Esophagus muscularis mucosa (tissue), 4 donors: ENCODE data around the gene KRT15. TPM values are rescaled to one million over a fixed set of nuclear protein-coding genes. Genes with fewer than 3 reads are reported as not detected.

Source experiments
- DNase-seq: peaks from one replicate; pipeline ENCODE4 v3.0.0-alpha.2; 2017; ENCODE audit errors: extremely low spot score
- H3K27ac ChIP-seq, 4 donors: fragments of 200-600 bp; sonication (generic); replicated peaks in 1 of 4; 1 replicate in 3 of 4; 2 replicates in 1 of 4; pipeline ENCODE4 v1.5.1; 2016 to 2019; ENCODE audit warnings: mild to moderate bottlenecking in 1 of 4
- H3K27me3 ChIP-seq, 4 donors: fragments of 200-600 bp; sonication (generic); one replicate each; pipeline versions ENCODE4 v1.5.1 to v1.6.0; 2016 to 2019
- H3K36me3 ChIP-seq, 4 donors: fragments of 200-600 bp; sonication (generic); one replicate each; pipeline ENCODE4 v1.5.1; 2016 to 2019
- H3K4me1 ChIP-seq, 4 donors: fragments of 200-600 bp; sonication (generic); one replicate each; pipeline ENCODE4 v1.5.1; 2016 to 2019
- H3K4me3 ChIP-seq, 4 donors: fragments of 200-600 bp; sonication (generic); 1 replicate in 2 of 4; 2 replicates in 2 of 4; pipeline ENCODE4 v1.5.1; 2016 to 2019; ENCODE audit warnings: mild to moderate bottlenecking in 4 of 4, moderate library complexity in 1 of 4
- H3K9me3 ChIP-seq, 4 donors: fragments of 200-600 bp; sonication (generic); 1 replicate in 3 of 4; 2 replicates in 1 of 4; pipeline ENCODE4 v1.5.1; 2016 to 2019
- CTCF ChIP-seq, 3 experiments: fragments of 200-600 bp in 2 of 3; fragments of 450-650 bp in 1 of 3; sonication (generic) in 2 of 3; IDR thresholded peaks; one replicate each; pipeline ENCODE4 v1.5.1; 2017 to 2019; ENCODE audit warnings: antibody characterized with exemption in 3 of 3, mild to moderate bottlenecking in 2 of 3, moderate library complexity in 1 of 3
- EP300 ChIP-seq: sonication (generic); formaldehyde crosslinking; IDR thresholded peaks from one replicate; pipeline ENCODE4 v1.6.1; 2017; ENCODE audit warnings: antibody characterized with exemption
- POLR2A ChIP-seq: fragments of 450-650 bp; IDR thresholded peaks from one replicate; pipeline ENCODE4 v1.6.1; 2017; ENCODE audit warnings: antibody characterized with exemption, moderate library complexity, mild to moderate bottlenecking, low read depth
- POLR2AphosphoS5 ChIP-seq, 2 donors: sonication (generic); formaldehyde crosslinking; IDR thresholded peaks; one replicate each; pipeline ENCODE4 v1.6.1; 2017; ENCODE audit warnings: antibody characterized with exemption in 2 of 2
- WGBS: methylation state at CpG from one replicate; pipeline ENCODE4 v1.1.5; 2018; 5-methylcytosine and 5-hydroxymethylcytosine counted together
- intact Hi-C: fragments of 100-400 bp; cut with DNase I; formaldehyde crosslinking; loops from one replicate; pipeline ENCODE4 v1.15.1; 2023
- total RNA-seq, 4 donors: library from RNA; depleted of rRNA; stranded (reverse); fragments of >200 nt; gene quantifications; one replicate each; pipeline versions ENCODE4 v1.1.0 to v1.2.1, GENCODE V29; 2016

Gene KRT15
- total RNA-seq, 4 donors from 2014 or later = 3.3 TPM; not detected in 3

- Histone ChIP-seq H3K36me3 (no peaks in the 10 kb centered on the region), H3K4me3 (no peak overlapping the region), H3K27me3 (peaks cover 0 to 54% (median 21%) of the 10 kb centered on the region in 4 donors), H3K27ac (no peak overlapping the region), H3K9me3 (no peaks in the 10 kb centered on the region), H3K4me1 (peaks cover 8 to 16% (median 12%) of the 10 kb centered on the region in 4 donors)
- intact Hi-C loops = no loop called here
- no peak for TF ChIP-seq POLR2A
- TF ChIP-seq EP300 = no peak
- no peak for TF ChIP-seq POLR2AphosphoS5 (IDR thresholded peaks at IDR 0.05)
- TF ChIP-seq CTCF (IDR thresholded peaks at IDR 0.05) = no peak
- no peak for DNase-seq
- 80% methylated on average over 9 of the region's 10 CpGs for WGBS
Measured at GRCh38 chr17:41528959-41529353, 10.3 kb upstream of the KRT15 start.

- no peak for DNase-seq
- Histone ChIP-seq H3K27ac (peak overlapping the region in 2 of 4 donors; percentile 7 to 10), H3K4me3 (peak overlapping the region; percentile 34 to 50 (median 36)), H3K9me3 (no peaks in the 10 kb centered on the region), H3K27me3 (peaks cover 0 to 54% (median 21%) of the 10 kb centered on the region in 4 donors), H3K4me1 (peaks cover 8 to 16% (median 12%) of the 10 kb centered on the region in 4 donors), H3K36me3 (no peaks in the 10 kb centered on the region)
- intact Hi-C loops = no loop called here
- TF ChIP-seq POLR2A (no peak), CTCF (IDR thresholded peaks at IDR 0.05) (no peak), EP300 (no peak), POLR2AphosphoS5 (IDR thresholded peaks at IDR 0.05) (no peak)
- WGBS = 53% methylated on average over 28 of the region's 62 CpGs
Measured at GRCh38 chr17:41527063-41528023, 8.7 kb upstream of the KRT15 start.

- Histone ChIP-seq H3K4me1 (peaks cover 8 to 16% (median 12%) of the 10 kb centered on the region in 4 donors), H3K9me3 (no peaks in the 10 kb centered on the region), H3K27me3 (peaks cover 0 to 56% (median 19%) of the 10 kb centered on the region in 4 donors), H3K4me3 (no peak overlapping the region), H3K27ac (no peak overlapping the region), H3K36me3 (no peaks in the 10 kb centered on the region)
- DNase-seq = no peak
- intact Hi-C loops = no loop called here
- 85% methylated on average over 6 of the region's 11 CpGs for WGBS
- TF ChIP-seq POLR2AphosphoS5 (IDR thresholded peaks at IDR 0.05) (no peak), EP300 (no peak), POLR2A (no peak), CTCF (IDR thresholded peaks at IDR 0.05) (no peak)
Measured at GRCh38 chr17:41524261-41524660, 5.6 kb upstream of the KRT15 start.

- intact Hi-C loops = no loop called here
- H3K27ac ChIP-seq = no peak overlapping the region
- TF ChIP-seq CTCF (IDR thresholded peaks at IDR 0.05) = no peak
- TF ChIP-seq POLR2AphosphoS5 (IDR thresholded peaks at IDR 0.05) = no peak
- TF ChIP-seq POLR2A = no peak
- TF ChIP-seq EP300 = no peak
Measured at GRCh38 chr17:41523787-41524186, 5.1 kb upstream of the KRT15 start.

More at GRCh38 chr17:41523787-41524186, 5.1 kb upstream of the KRT15 start:
- DNase-seq = no peak
- H3K4me3 ChIP-seq = no peak overlapping the region
- H3K9me3 ChIP-seq = no peaks in the 10 kb centered on the region
- peaks cover 0 to 56% (median 19%) of the 10 kb centered on the region in 4 donors for H3K27me3 ChIP-seq
- no peaks in the 10 kb centered on the region for H3K36me3 ChIP-seq
- peaks cover 8 to 16% (median 12%) of the 10 kb centered on the region in 4 donors for H3K4me1 ChIP-seq
- WGBS = 79% methylated on average over 10 of the region's 19 CpGs
